IPS-NIHi11 (cell line): Measurements from ENCODE around the gene PDE6G.

Source experiments
- DNase-seq: peaks from one replicate; pipeline ENCODE4 v3.0.0; 2012; ENCODE audit warnings: mixed read lengths, low spot score

PDE6G gene

GRCh38 chr17:81656118-81656743 is at the start of gene PDE6G:
Gene PDE6G, minus strand, starts transcription at chr17:81656542. Its CDS starts 3,237 bp downstream, at chr17:81653305.
- DNase-seq, result no peak

GRCh38 chr17:81705518-81706231 is 49.3 kb upstream of the PDE6G start:
- DNase-seq, result no peak

DNA sequence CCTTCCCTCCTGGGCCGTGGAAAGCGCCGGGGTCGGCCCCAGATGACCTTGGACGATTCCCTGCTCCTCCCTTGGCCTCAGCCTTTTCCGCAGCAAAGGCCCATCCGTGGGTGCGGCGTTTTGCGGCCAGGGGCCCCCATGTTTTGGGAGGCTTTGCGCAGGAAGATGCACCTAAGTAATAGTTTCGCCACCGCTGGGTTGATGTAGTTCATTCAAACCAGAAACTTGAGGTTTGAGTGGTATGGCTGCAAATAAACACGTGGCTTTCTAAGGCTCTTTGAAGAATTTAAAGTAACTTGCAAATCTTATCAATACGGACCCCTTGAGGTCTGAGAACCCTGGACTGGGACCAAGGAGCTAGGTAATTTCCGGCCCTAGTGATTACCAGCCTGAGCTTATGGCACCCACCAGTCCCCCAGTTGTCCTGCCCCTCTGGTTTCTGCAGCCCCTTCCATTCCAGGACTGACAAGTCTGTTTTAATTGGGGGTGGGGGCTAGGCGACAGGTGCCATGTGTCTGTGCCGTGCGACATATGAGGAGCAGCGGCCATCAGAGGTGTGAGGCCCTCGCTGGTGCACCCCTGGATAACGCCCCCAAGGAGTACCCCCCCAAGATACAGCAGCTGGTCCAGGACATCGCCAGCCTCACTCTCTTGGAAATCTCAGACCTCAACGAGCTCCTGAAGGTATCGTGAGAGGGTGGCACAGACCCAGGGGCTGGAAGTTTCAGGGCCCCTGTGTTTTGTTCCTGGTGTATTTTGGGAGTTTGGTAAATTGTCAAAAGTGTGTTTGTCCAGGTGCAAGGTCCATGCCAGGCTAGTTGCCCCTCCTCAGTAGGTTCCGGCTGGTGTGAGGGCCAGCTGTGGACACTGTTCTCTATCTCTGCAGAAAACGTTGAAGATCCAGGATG is 47.7 kb upstream of the PDE6G start:
- no peak for DNase-seq

DNA sequence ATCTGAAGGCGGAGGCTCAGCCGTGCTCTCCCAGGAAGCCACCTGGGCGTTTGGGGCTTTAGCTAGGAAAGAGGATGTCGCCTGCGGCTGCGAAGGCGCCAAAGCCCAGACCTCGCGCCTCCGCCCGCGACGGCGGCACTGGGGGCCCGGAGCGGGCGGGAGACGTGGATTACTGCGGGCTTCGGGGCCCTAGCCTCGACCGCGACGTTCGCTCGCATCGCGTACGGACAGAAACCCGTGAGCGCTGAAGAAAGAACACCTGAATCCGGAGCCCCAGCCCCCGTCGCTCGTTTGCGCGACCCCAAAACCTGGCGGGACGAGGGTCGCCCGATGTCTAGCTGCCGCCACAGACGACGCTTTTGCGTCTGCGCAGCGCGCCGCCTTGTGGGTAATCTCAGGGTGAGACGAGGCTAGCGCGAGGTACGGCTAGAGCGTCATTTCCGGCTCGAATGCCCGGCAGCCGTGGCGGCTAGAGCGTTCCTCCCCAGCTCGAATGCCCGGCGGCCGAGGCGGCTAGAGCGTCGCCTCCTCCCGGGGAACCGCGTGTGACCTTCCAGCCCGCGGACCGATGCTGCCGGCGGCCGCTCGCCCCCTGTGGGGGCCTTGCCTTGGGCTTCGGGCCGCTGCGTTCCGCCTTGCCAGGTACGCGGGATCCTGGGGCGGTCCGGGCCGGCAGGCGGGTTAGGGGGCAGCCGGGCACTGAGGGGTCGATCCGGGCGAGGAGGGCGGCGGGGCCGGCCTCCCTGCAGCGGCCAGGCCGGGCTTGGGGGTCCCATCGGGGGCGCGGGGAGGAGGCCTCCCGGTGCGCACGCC is 46.8 kb upstream of the PDE6G start, which contains the start of gene MRPL12:
Gene MRPL12 (plus strand): TSS at position 434 of the 813 bp plus-strand sequence. CDS start 135 bp downstream, at position 569.
- DNase-seq, result peak; percentile 98

DNA sequence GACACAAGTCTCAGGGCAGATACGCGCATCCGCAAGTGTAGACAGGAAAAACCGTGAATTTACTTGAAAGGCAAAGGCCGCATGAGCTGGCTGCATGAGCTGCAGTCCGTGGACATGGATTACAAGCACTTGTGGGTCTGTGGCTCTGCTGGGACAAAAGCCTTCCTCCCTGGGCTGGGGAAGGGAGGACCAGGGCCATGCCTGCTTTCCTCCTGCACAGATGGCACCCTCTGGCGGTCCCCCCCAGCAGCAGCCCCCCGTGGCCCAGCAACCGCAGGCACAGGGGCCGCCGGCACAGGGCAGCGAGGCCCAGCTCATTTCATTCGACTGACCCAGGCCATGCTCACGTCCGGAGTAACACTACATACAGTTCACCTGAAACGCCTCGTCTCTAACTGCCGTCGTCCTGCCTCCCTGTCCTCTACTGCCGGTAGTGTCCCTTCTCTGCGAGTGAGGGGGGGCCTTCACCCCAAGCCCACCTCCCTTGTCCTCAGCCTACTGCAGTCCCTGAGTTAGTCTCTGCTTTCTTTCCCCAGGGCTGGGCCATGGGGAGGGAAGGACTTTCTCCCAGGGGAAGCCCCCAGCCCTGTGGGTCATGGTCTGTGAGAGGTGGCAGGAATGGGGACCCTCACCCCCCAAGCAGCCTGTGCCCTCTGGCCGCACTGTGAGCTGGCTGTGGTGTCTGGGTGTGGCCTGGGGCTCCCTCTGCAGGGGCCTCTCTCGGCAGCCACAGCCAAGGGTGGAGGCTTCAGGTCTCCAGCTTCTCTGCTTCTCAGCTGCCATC is 45.1 kb upstream of the PDE6G start:
- DNase-seq, result no peak

DNA sequence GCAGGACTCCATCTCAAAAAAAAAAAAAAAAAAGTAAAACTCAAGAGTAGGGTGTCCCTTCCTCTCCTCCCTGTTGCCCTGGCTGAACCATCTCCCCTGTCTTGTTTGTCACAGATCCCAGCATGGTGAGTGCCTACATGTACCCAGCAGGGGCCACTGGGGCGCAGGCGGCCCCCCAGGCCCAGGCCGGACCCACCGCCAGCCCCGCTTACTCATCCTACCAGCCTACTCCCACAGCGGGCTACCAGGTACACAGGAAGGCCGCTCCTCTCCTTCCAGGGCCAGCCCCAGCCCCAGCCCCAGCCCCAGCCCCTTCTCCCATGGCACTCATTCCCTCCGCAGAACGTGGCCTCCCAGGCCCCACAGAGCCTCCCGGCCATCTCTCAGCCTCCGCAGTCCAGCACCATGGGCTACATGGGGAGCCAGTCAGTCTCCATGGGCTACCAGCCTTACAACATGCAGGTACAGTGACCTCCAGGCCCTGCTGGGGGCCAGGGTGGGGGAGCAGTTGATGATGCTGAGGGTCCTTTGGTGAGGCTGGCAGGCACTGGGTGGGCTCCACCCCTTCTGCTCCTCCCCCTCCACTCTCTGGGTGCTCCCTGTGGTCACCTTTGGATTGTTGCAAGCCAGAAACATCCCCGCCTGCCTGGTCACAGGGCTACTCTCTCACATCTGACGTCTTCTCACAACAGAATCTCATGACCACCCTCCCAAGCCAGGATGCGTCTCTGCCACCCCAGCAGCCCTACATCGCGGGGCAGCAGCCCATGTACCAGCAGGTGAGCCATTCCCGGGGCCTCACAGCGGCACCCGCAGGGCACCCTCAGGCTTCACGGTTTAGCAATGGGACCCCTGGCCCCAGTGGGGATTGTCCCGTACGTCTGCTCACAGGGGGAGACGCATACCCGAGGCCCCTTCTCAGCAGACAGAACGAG is 44.3 kb upstream of the PDE6G start:
- DNase-seq, result no peak

GRCh38 chr17:81697261-81698044 is 41.1 kb upstream of the PDE6G start:
- no peak for DNase-seq

DNA sequence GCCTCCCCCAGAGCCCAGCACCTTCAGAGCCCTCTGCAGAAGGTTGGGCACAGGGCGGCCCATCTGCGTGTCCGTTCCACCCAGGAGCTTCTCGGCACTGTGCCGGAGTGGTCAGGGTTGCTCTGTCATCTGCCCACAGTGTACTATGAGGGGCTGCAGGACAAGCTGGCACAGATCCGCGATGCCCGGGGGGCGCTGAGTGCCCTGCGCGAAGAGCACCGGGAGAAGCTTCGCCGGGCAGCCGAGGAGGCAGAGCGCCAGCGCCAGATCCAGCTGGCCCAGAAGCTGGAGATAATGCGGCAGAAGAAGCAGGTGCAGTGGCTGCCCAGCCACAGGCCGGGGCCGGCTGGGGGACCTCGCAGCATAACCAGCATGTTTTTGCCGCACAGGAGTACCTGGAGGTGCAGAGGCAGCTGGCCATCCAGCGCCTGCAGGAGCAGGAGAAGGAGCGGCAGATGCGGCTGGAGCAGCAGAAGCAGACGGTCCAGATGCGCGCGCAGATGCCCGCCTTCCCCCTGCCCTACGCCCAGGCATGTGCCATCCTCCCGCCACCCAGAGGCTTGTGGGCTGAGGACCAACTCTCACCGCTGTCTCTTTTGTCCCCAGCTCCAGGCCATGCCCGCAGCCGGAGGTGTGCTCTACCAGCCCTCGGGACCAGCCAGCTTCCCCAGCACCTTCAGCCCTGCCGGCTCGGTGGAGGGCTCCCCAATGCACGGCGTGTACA is 40.0 kb upstream of the PDE6G start:
- DNase-seq, result no peak

DNA sequence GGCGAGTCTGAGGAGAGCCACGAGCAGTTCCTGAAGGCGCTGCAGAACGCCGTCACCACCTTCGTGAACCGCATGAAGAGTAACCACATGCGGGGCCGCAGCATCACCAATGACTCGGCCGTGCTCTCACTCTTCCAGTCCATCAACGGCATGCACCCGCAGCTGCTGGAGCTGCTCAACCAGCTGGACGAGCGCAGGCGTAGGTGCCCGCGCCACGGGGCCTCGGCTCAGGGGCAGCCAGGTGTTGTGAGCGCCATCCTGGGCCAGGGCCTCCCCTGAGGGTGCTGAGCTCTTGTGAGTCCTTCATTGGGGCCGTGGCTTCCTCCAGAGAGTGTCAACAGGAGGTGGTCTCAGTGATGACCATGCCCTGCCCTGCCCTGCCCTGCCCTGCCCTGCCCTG is 39.5 kb upstream of the PDE6G start:
- no peak for DNase-seq

DNA sequence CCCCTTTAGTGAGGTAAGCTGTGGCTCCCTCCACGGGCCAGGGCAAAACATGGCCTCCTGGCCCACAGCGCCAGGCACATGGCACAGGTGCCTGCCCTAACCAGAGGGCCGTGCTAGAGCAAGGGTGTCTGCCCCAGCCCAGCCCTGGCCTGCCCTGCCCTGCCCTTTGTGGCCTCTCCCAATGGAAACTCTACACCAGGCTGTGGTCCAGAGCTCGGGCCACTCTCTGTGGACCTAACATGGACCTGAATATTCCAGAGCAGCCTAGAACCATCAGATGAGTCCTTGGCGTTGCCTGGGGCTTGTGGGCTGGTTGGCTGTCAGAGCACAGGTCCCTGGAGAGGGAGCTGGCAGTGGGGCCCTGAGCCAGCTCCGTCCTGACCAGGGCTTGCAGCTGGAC is 38.9 kb upstream of the PDE6G start:
- no peak for DNase-seq

DNA sequence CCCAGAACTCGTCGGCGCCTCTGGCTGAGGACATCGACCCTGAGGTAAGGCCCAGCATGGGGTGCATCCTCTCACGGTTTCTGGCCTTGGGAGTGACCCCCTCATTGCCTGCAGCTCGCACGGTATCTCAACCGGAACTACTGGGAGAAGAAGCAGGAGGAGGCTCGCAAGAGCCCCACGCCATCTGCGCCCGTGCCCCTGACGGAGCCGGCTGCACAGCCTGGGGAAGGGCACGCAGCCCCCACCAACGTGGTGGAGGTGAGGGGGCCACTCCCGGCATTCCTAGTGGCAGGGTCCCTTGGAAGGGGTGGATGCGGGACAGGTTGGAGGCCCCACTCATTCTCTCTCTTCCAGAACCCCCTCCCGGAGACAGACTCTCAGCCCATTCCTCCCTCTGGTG is 38.5 kb upstream of the PDE6G start:
- DNase-seq, result no peak

DNA sequence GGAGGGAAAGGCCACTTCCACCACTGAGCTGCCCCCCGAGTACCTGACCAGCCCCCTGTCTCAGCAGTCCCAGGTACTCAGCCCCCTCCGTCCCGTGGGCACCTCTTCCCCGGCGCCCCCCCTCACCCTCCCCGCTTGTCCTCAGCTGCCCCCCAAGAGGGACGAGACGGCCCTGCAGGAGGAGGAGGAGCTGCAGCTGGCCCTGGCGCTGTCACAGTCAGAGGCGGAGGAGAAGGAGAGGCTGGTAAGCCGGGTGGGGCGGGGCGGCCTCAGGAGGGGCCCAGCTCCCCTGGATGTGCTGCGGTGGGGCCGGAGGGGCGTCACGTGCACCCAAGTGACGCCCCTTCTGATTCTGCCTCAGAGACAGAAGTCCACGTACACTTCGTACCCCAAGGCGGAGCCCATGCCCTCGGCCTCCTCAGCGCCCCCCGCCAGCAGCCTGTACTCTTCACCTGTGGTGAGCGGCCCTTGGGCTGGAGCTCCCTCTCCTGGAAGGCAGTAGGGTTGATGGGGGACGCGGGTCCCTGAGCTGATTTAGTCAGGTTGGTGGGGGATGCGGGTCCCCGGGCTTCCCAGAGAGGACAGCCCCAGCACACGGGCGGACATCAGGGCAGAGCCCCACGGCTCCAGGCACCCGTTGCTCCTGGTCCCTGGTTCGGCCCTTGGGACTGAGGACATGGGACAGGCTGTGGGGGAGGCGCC is 37.3 kb upstream of the PDE6G start:
- DNase-seq, result peak; percentile 79

GRCh38 chr17:81691608-81692007 is 35.3 kb upstream of the PDE6G start:
- DNase-seq, result no peak

DNA sequence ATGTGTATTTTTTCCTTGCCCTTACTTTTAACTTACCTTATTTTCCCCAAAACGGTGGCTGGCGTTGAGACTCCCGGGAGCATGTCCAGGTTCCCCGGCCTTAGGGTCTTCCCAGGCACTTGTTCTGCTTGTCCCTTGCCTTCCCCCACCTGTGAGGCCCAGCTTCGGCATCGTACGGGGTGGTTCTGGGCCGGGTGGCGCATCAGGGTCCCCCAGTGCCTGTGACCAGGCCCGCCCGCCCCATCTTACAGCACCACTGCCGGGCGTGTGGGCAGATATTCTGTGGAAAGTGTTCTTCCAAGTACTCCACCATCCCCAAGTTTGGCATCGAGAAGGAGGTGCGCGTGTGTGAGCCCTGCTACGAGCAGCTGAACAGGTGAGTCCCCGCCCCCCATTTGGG is 34.9 kb upstream of the PDE6G start:
- peak; percentile 9 for DNase-seq

GRCh38 chr17:81690549-81690948 is 34.2 kb upstream of the PDE6G start:
- DNase-seq, result no peak

- DNase-seq, result peak; percentile 9
These were observed 33.7 kb upstream of the PDE6G start for GRCh38 chr17:81690066-81690465.

DNA sequence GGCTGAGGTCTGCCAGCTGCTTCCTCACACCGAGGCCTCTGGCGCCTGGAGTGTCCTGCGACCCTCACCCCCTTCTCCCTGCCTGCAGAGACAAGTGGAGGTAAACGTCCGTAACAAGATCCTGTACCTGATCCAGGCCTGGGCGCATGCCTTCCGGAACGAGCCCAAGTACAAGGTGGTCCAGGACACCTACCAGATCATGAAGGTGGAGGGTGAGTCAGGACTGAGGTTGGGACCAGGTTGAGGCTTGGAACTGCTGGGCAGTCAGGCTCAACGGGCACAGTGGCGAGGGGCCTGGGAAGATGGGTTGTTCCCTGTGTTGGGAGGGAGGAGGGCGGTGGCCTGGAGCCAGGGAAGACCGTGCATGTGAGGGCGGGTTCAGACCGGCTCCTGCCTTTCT is 32.3 kb upstream of the PDE6G start:
- DNase-seq, result no peak
